Measurements from ENCODE around the gene CDK16.
"Not testable (repeated sequence)": the region's sequence is repeated elsewhere in the genome, so short reads cannot be mapped to it uniquely, and the experiment has no call there.

CDK16 gene

GRCh38 chrX:47247206-47247998 is 28.9 kb downstream of the CDK16 start:
- no peak for TF ChIP-seq CTCF (conservative IDR thresholded peaks at IDR 0.05; ENCODE audit: low read depth, low read length)
- no peak overlapping the region for H3K4me3 ChIP-seq (ENCODE audit: low read depth, low read length)
- peak; percentile 33 for DNase-seq (ENCODE audit: low read depth)

GRCh38 chrX:47247999-47248320 is 29.5 kb downstream of the CDK16 start:
- H3K4me3 ChIP-seq (ENCODE audit: low read depth, low read length): no peak overlapping the region
- no peak for TF ChIP-seq CTCF (conservative IDR thresholded peaks at IDR 0.05; ENCODE audit: low read depth, low read length)

GRCh38 chrX:47248576-47248975 is 30.1 kb downstream of the CDK16 start:
- DNase-seq (ENCODE audit: low read depth): no peak
- no peak overlapping the region for H3K4me3 ChIP-seq (ENCODE audit: low read depth, low read length)
- no peak for TF ChIP-seq CTCF (conservative IDR thresholded peaks at IDR 0.05; ENCODE audit: low read depth, low read length)

More at GRCh38 chrX:47247999-47248320, 29.5 kb downstream of the CDK16 start:
- DNase-seq (ENCODE audit: low read depth): no peak

- DNase-seq (ENCODE audit: low read depth): no peak
- no peak for TF ChIP-seq CTCF (conservative IDR thresholded peaks at IDR 0.05; ENCODE audit: low read depth, low read length)
Measured at GRCh38 chrX:47250017-47250347, 31.5 kb downstream of the CDK16 start.

GRCh38 chrX:47257620-47258019 is 39.1 kb downstream of the CDK16 start:
- H3K4me3 ChIP-seq (ENCODE audit: low read depth, low read length); DNase-seq (ENCODE audit: low read depth): not testable (repeated sequence)

More at GRCh38 chrX:47250017-47250347, 31.5 kb downstream of the CDK16 start:
- no peak overlapping the region for H3K4me3 ChIP-seq (ENCODE audit: low read depth, low read length)

GRCh38 chrX:47264483-47265173 is 46.1 kb downstream of the CDK16 start:
- no peak for TF ChIP-seq CTCF (conservative IDR thresholded peaks at IDR 0.05; ENCODE audit: low read depth, low read length)
- peak; percentile 62 for DNase-seq (ENCODE audit: low read depth)
- no peak overlapping the region for H3K4me3 ChIP-seq (ENCODE audit: low read depth, low read length)

GRCh38 chrX:47266643-47267042 is 48.2 kb downstream of the CDK16 start:
- DNase-seq (ENCODE audit: low read depth): no peak
- no peak overlapping the region for H3K4me3 ChIP-seq (ENCODE audit: low read depth, low read length)
- no peak for TF ChIP-seq CTCF (conservative IDR thresholded peaks at IDR 0.05; ENCODE audit: low read depth, low read length)

Measured in choroid plexus epithelial cell (primary cell).